AG04449 (cell line): ENCODE results near the gene AMACR.

Source experiments
- CTCF ChIA-PET: fragments of 350-600 bp; formaldehyde crosslinking; extraction: SDS; loops from one replicate; lab custom pipeline; 2021; ENCODE audit warnings: antibody characterized with exemption; lab: Yijun Ruan, JAX
- POLR2A ChIA-PET: fragments of 400-600, 350-600 bp; formaldehyde crosslinking; extraction: SDS; loops from one replicate; lab custom pipeline; 2020; ENCODE audit warnings: antibody characterized with exemption, inconsistent platforms; lab: Yijun Ruan, JAX
- DNase-seq: peaks from one replicate; pipeline ENCODE4 v3.0.0-alpha.2; 2010; ENCODE audit warnings: low read depth, low spot score
- H3K4me3 ChIP-seq: 2 replicates; pipeline ENCODE4 v1.5.1; 2011; ENCODE audit warnings: low read depth, mild to moderate bottlenecking, control low read depth, low read length
- TF ChIP-seq, protein P1 (sequence below): IDR thresholded peaks from one replicate; pipeline ENCODE4 v1.5.1; 2011; ENCODE audit warnings: mild to moderate bottlenecking, moderate library complexity, low read length, control low read depth, inconsistent platforms; ENCODE audit not compliant: insufficient read depth; ENCODE audit errors: missing control alignments

Gene AMACR

GRCh38 chr5:33994845-33995244 lies 13.0 kb downstream of the AMACR start:
- ChIA-PET POLR2A (no interaction called here), CTCF (interaction anchor here (1.1 to 4.1 kb wide), 5 partner anchors 11 to 559 kb away, joined by 3 to 51 read pairs (median 5); partner anchors contain the start of gene SLC45A2)
- peak; percentile 52 for DNase-seq

DNA sequence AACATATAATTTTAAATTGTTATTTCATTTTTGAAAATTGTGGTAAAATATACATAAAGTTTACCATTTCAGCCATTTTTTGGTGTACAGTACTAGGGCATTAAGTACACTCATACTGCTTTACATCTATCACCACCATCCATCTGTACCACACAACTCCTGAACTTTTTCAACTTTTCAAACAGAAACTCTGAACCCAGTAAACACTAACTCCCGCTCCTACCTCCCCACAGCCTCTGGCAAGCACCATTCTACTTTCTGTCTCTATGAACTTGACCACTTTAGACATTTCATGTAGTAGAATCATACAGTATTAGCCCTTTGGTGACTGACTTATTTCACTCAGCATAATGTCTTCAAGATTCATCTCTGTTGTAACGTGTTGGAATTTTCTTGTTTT lies 15.0 kb downstream of the AMACR start:
- ChIA-PET POLR2A (no interaction called here), CTCF (no interaction called here)
- H3K4me3 ChIP-seq = no peak overlapping the region
- no peak for DNase-seq
- TF ChIP-seq, protein P1, sequence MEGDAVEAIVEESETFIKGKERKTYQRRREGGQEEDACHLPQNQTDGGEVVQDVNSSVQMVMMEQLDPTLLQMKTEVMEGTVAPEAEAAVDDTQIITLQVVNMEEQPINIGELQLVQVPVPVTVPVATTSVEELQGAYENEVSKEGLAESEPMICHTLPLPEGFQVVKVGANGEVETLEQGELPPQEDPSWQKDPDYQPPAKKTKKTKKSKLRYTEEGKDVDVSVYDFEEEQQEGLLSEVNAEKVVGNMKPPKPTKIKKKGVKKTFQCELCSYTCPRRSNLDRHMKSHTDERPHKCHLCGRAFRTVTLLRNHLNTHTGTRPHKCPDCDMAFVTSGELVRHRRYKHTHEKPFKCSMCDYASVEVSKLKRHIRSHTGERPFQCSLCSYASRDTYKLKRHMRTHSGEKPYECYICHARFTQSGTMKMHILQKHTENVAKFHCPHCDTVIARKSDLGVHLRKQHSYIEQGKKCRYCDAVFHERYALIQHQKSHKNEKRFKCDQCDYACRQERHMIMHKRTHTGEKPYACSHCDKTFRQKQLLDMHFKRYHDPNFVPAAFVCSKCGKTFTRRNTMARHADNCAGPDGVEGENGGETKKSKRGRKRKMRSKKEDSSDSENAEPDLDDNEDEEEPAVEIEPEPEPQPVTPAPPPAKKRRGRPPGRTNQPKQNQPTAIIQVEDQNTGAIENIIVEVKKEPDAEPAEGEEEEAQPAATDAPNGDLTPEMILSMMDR = no peak

More at GRCh38 chr5:33994845-33995244, 13.0 kb downstream of the AMACR start:
- TF ChIP-seq, protein P1 = peak; percentile 23
- H3K4me3 ChIP-seq = no peak overlapping the region

GRCh38 chr5:33985447-33985846 lies 22.4 kb downstream of the AMACR start:
- TF ChIP-seq, protein P1 = no peak
- ChIA-PET CTCF (interaction anchor here (1.3 kb wide), 1 partner anchor 12 kb away, joined by 4 read pairs; no protein-coding TSS in a partner anchor), POLR2A (no interaction called here)
- no peak overlapping the region for H3K4me3 ChIP-seq
- DNase-seq = no peak

GRCh38 chr5:33984671-33985124 lies 23.2 kb downstream of the AMACR start, which contains the start of gene SLC45A2:
Gene SLC45A2 (minus strand): TSS chr5:33984693. CDS start chr5:33984583, 110 bp downstream.
- DNase-seq = no peak
- H3K4me3 ChIP-seq = no peak within 1 kb of the TSS
- ChIA-PET POLR2A (no interaction called here), CTCF (interaction anchor here (1.3 to 7.6 kb wide), 4 partner anchors 10 to 16 kb away, joined by 4 to 84 read pairs (median 16); no protein-coding TSS in a partner anchor)
- TF ChIP-seq, protein P1 = no peak

DNA sequence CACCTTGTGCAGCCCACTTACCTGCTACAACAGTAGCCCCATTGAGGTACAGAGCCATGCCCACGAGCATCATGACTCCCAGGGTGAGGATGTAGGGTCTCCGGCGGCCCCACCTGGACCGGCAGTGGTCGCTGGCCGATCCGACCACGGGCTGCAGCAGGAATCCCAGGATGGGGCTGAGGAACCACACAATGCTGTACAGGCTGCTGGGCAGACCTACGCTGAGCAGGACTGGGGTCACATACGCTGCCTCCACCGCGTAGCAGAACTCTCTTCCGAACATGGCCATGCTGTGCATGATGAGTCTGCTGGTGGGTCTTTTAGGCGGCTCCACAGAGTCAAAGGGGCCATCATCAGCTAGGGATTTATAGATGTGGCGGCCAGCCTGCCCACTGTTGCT lies 23.7 kb downstream of the AMACR start:
- no peak for DNase-seq
- no peak overlapping the region for H3K4me3 ChIP-seq
- POLR2A ChIA-PET = no interaction called here
- CTCF ChIA-PET = interaction anchor here (2.3 to 7.6 kb wide), 3 partner anchors 11 to 15 kb away, joined by 7 to 84 read pairs (median 26); no protein-coding TSS in a partner anchor
- TF ChIP-seq, protein P1 = no peak

DNA sequence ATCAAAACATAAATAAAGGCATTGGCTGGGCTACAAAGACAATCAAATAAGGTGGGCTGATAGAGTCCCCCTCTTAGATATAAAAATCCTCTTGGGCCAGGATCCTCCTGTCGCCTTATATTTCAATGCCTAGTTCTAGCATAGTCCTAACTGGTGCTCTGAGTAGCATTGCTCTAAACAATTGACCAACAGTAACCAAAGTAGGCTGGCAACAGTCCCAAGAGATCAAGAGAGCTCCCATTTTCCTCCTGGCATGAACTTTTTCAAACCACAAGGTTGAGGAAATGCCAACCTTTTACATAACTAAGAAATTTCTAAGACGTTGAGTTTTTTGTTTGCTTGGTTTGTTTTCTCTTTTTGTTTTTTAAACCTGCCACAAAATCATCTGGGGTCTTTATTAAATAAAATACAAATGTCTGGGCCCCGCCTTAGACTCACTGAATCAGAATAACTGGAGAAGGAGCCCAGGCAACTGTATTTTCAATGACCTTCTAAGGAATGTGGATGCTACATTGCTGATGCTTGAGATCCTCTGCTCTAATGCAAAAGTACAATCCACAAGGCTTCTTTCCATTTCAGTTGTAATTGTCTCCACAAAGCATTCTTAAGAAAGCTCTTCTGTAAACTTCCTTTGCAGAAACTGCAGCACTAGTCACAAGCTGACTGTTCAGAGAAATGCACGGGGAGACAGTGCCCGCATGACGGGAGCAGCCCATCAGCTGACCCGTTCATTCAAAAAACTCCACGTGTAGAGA lies 26.3 kb downstream of the AMACR start:
- TF ChIP-seq, protein P1 = no peak
- no peak overlapping the region for H3K4me3 ChIP-seq
- ChIA-PET CTCF (interaction anchor here (5.4 to 7.6 kb wide), 2 partner anchors 13 to 16 kb away, joined by 26 to 84 read pairs; no protein-coding TSS in a partner anchor), POLR2A (no interaction called here)
- no peak for DNase-seq
